Vagina (tissue), 2 donors: ENCODE measurements around the gene DUS4L. TPM values are rescaled to one million over a fixed set of nuclear protein-coding genes. Genes with fewer than 3 reads are reported as not detected.

Experiments
- DNase-seq, 2 donors: peaks; one replicate each; pipeline ENCODE4 v3.0.0-alpha.2; 2017; ENCODE audit errors: extremely low spot score in 2 of 2
- H3K27ac ChIP-seq: fragments of 200-600 bp; sonication (generic); one replicate; pipeline ENCODE4 v1.5.1; 2019
- H3K27me3 ChIP-seq: fragments of 200-600 bp; sonication (generic); one replicate; pipeline ENCODE4 v1.5.1; 2019
- H3K36me3 ChIP-seq, 2 donors: fragments of 200-600 bp; sonication (generic); one replicate each; pipeline ENCODE4 v1.5.1; 2017 to 2019
- H3K4me1 ChIP-seq: fragments of 200-600 bp; sonication (generic); one replicate; pipeline ENCODE4 v1.5.1; 2019
- H3K4me3 ChIP-seq, 2 donors: fragments of 200-600 bp; sonication (generic); 1 replicate in 1 of 2; 2 replicates in 1 of 2; pipeline ENCODE4 v1.5.1; 2016 to 2019
- H3K9me3 ChIP-seq: fragments of 200-600 bp; sonication (generic); one replicate; pipeline ENCODE4 v1.5.1; 2019
- CTCF ChIP-seq, 3 experiments: fragments of 450-650 bp in 2 of 3; fragments of 200-600 bp in 1 of 3; sonication (generic) in 1 of 3; IDR thresholded peaks; one replicate each; pipeline ENCODE4 v1.5.1; 2017 to 2019; ENCODE audit warnings: antibody characterized with exemption in 3 of 3, mild to moderate bottlenecking in 2 of 3, moderate library complexity in 2 of 3
- POLR2A ChIP-seq, 2 donors: fragments of 450-650 bp; IDR thresholded peaks; one replicate each; pipeline ENCODE4 v1.6.1; 2017; ENCODE audit warnings: antibody characterized with exemption in 2 of 2, mild to moderate bottlenecking in 2 of 2, moderate library complexity in 2 of 2
- POLR2AphosphoS5 ChIP-seq, 2 donors: sonication (generic); formaldehyde crosslinking; IDR thresholded peaks; one replicate each; pipeline ENCODE4 v1.9.0; 2017; ENCODE audit warnings: antibody characterized with exemption in 2 of 2, mild to moderate bottlenecking in 2 of 2, low read depth in 1 of 2; ENCODE audit not compliant: insufficient read depth in 1 of 2
- intact Hi-C: fragments of 100-400 bp; cut with DNase I; formaldehyde crosslinking; loops from one replicate; pipeline ENCODE4 v1.15.1; 2023
- total RNA-seq: library from RNA; depleted of rRNA; stranded (reverse); fragments of >200 nt; gene quantifications from one replicate; pipeline ENCODE4 v1.2.3, GENCODE V29; 2016

Gene DUS4L
- total RNA-seq, 1 donor from 2014 or later = 1.5 TPM

GRCh38 chr7:107564553-107565298 lies 955 bp downstream of the DUS4L start:
- TF ChIP-seq POLR2AphosphoS5 (IDR thresholded peaks at IDR 0.05; ENCODE audit: insufficient read depth in 1 of 2, low read depth in 1 of 2) (no peak), CTCF (IDR thresholded peaks at IDR 0.05) (no peak), POLR2A (IDR thresholded peaks at IDR 0.05) (no peak)
- no peak for DNase-seq
- H3K27ac ChIP-seq = peak overlapping the region; percentile 97
- H3K9me3 ChIP-seq = no peaks in the 10 kb centered on the region
- intact Hi-C loops = loop anchor here (2.0 kb wide), 1 partner anchor 16 kb away; the partner anchor contains the start of gene BCAP29
- H3K4me3 ChIP-seq = peak overlapping the region; percentile 84 to 97
- H3K4me1 ChIP-seq = peaks cover 47% of the 10 kb centered on the region
- H3K36me3 ChIP-seq = no peaks in the 10 kb centered on the region
- H3K27me3 ChIP-seq = no peaks in the 10 kb centered on the region

GRCh38 chr7:107570298-107570697 lies 6.5 kb downstream of the DUS4L start:
- no peaks in the 10 kb centered on the region for H3K27me3 ChIP-seq
- H3K27ac ChIP-seq = no peak overlapping the region
- DNase-seq = no peak
- H3K9me3 ChIP-seq = no peaks in the 10 kb centered on the region
- no peak overlapping the region for H3K4me3 ChIP-seq
- peaks cover 0 to 12% of the 10 kb centered on the region in 2 donors for H3K36me3 ChIP-seq
- H3K4me1 ChIP-seq = peaks cover under 1% of the 10 kb centered on the region
- TF ChIP-seq CTCF (IDR thresholded peaks at IDR 0.05) (no peak), POLR2AphosphoS5 (IDR thresholded peaks at IDR 0.05; ENCODE audit: insufficient read depth in 1 of 2, low read depth in 1 of 2) (no peak), POLR2A (IDR thresholded peaks at IDR 0.05) (no peak)
- intact Hi-C loops = no loop called here

GRCh38 chr7:107573537-107573936 lies 9.8 kb downstream of the DUS4L start:
- Histone ChIP-seq H3K36me3 (peaks cover 0 to 12% of the 10 kb centered on the region in 2 donors), H3K9me3 (no peaks in the 10 kb centered on the region), H3K27ac (no peak overlapping the region), H3K4me3 (no peak overlapping the region), H3K4me1 (no peaks in the 10 kb centered on the region), H3K27me3 (no peaks in the 10 kb centered on the region)
- DNase-seq = no peak
- TF ChIP-seq CTCF (IDR thresholded peaks at IDR 0.05) (no peak), POLR2AphosphoS5 (IDR thresholded peaks at IDR 0.05; ENCODE audit: insufficient read depth in 1 of 2, low read depth in 1 of 2) (no peak), POLR2A (IDR thresholded peaks at IDR 0.05) (no peak)
- intact Hi-C loops = no loop called here

- no peak for DNase-seq
- no peaks in the 10 kb centered on the region for H3K36me3 ChIP-seq
- H3K27me3 ChIP-seq = no peaks in the 10 kb centered on the region
- no peaks in the 10 kb centered on the region for H3K9me3 ChIP-seq
- H3K4me3 ChIP-seq = peak overlapping the region; percentile 69 to 80
- no peak for TF ChIP-seq CTCF (IDR thresholded peaks at IDR 0.05)
- TF ChIP-seq POLR2A (IDR thresholded peaks at IDR 0.05) = no peak
- TF ChIP-seq POLR2AphosphoS5 (IDR thresholded peaks at IDR 0.05; ENCODE audit: insufficient read depth in 1 of 2, low read depth in 1 of 2) = no peak
- intact Hi-C loops = no loop called here
- peaks cover 15% of the 10 kb centered on the region for H3K4me1 ChIP-seq
- H3K27ac ChIP-seq = peak overlapping the region; percentile 98
These were observed 15.7 kb downstream of the DUS4L start for GRCh38 chr7:107579554-107579884.
